Measurements from ENCODE around the gene FIBP. TPM values are rescaled to one million over a fixed set of nuclear protein-coding genes. Genes with fewer than 3 reads are reported as not detected.

Gene FIBP
- total RNA-seq, 1 donor from 2014 or later, result 76.5 TPM

- DNase-seq (no peak), ATAC-seq (ENCODE audit: low read depth) (no peak)
- CTCF ChIA-PET, result interaction anchor here (0.7 to 1.4 kb wide), 4 partner anchors 25 to 141 kb away, joined by 3 to 6 read pairs (median 3); partner anchors contain the start of gene KAT5
- Mint-ChIP-seq H3K27me3 (no peaks in the 10 kb centered on the region), H3K36me3 (ENCODE audit: low read depth) (peaks cover 60% of the 10 kb centered on the region), H3K4me1 (peaks cover 38% of the 10 kb centered on the region), H3K27ac (no peak overlapping the region), H3K9me3 (no peaks in the 10 kb centered on the region), H3K4me3 (no peak overlapping the region)
- no peak for TF ChIP-seq CTCF (IDR thresholded peaks at IDR 0.05)
- intact Hi-C loops (cut with micrococcal nuclease), result no loop called here
- POLR2A ChIA-PET, result interaction anchor here (0.5 to 2.8 kb wide), 11 partner anchors 9 to 516 kb away, joined by 3 to 13 read pairs (median 4); partner anchors contain the start of genes CCDC85B, RELA and SNX32
Measured at GRCh38 chr11:65852508-65853245, 35.6 kb downstream of the FIBP start.

- H3K4me1 Mint-ChIP-seq, result peaks cover 38% of the 10 kb centered on the region
- peaks cover 59% of the 10 kb centered on the region for H3K36me3 Mint-ChIP-seq (ENCODE audit: low read depth)
- no peaks in the 10 kb centered on the region for H3K27me3 Mint-ChIP-seq
- peak overlapping the region; percentile 59 for H3K27ac Mint-ChIP-seq
- no peak overlapping the region for H3K4me3 Mint-ChIP-seq
- intact Hi-C loops (cut with micrococcal nuclease), result no loop called here
- no peak for TF ChIP-seq CTCF (IDR thresholded peaks at IDR 0.05)
- no peak for DNase-seq
- ChIA-PET CTCF (interaction anchor here (1.2 to 1.4 kb wide), 4 partner anchors 8 to 140 kb away, joined by 3 to 6 read pairs (median 4); partner anchors contain the start of genes KAT5 and MUS81), POLR2A (interaction anchor here (0.5 to 4.2 kb wide), 12 partner anchors 8 to 350 kb away, joined by 3 to 26 read pairs (median 4); partner anchors contain the start of genes CCDC85B, CFL1, MUS81 and RELA)
- ATAC-seq (ENCODE audit: low read depth), result no peak
- no peaks in the 10 kb centered on the region for H3K9me3 Mint-ChIP-seq
Measured at GRCh38 chr11:65851811-65852507, 36.3 kb downstream of the FIBP start.

- peaks cover 51% of the 10 kb centered on the region for H3K36me3 Mint-ChIP-seq (ENCODE audit: low read depth)
- H3K4me1 Mint-ChIP-seq, result peaks cover 30% of the 10 kb centered on the region
- ATAC-seq (ENCODE audit: low read depth) (peak; percentile 25), DNase-seq (no peak)
- no peak overlapping the region for H3K27ac Mint-ChIP-seq
- H3K4me3 Mint-ChIP-seq, result no peak overlapping the region
- H3K9me3 Mint-ChIP-seq, result no peaks in the 10 kb centered on the region
- ChIA-PET CTCF (interaction anchor here (1.2 to 1.4 kb wide), 2 partner anchors 9 to 24 kb away, joined by 3 to 5 read pairs; partner anchors contain the start of gene MUS81), POLR2A (interaction anchor here (0.7 to 4.2 kb wide), 7 partner anchors 8 to 319 kb away, joined by 3 to 26 read pairs (median 5); partner anchors contain the start of genes CFL1, MUS81, RELA and SNX32)
- intact Hi-C loops (cut with micrococcal nuclease), result no loop called here
- H3K27me3 Mint-ChIP-seq, result no peaks in the 10 kb centered on the region
- TF ChIP-seq CTCF (IDR thresholded peaks at IDR 0.05), result no peak
Measured at GRCh38 chr11:65851083-65851579, 37.1 kb downstream of the FIBP start.

- DNase-seq (no peak), ATAC-seq (ENCODE audit: low read depth) (no peak)
- peaks cover 44% of the 10 kb centered on the region for H3K36me3 Mint-ChIP-seq (ENCODE audit: low read depth)
- H3K4me3 Mint-ChIP-seq, result no peak overlapping the region
- CTCF ChIA-PET, result no interaction called here
- H3K27ac Mint-ChIP-seq, result no peak overlapping the region
- no peaks in the 10 kb centered on the region for H3K27me3 Mint-ChIP-seq
- intact Hi-C loops (cut with micrococcal nuclease), result no loop called here
- no peak for TF ChIP-seq CTCF (IDR thresholded peaks at IDR 0.05)
- no peaks in the 10 kb centered on the region for H3K9me3 Mint-ChIP-seq
- POLR2A ChIA-PET, result interaction anchor here (0.9 to 4.2 kb wide), 4 partner anchors 9 to 210 kb away, joined by 3 to 26 read pairs (median 5); partner anchors contain the start of genes CFL1 and MUS81
- peaks cover 23% of the 10 kb centered on the region for H3K4me1 Mint-ChIP-seq
Measured at GRCh38 chr11:65850217-65851082, 37.8 kb downstream of the FIBP start.
